Stimulated activated CD4-positive, alpha-beta T cell treated with anti-CD3 and anti-CD28 coated beads, Interleukin-1b, Interleukin-23, amount 100 ng/mL, for 4 hours (primary cell): ENCODE results near the gene PDIA6.
"Not testable (repeated sequence)": the region's sequence is repeated elsewhere in the genome, so short reads cannot be mapped to it uniquely, and the experiment has no call there.

ENCODE experiments used
- DNase-seq, 2 donors: peaks; one replicate each; pipeline ENCODE4 v3.0.0-alpha.2; 2020; ENCODE audit warnings: low read depth in 2 of 2

Gene PDIA6

GRCh38 chr2:10833021-10833420 lies 20.4 kb upstream of the PDIA6 start:
- DNase-seq = no peak

GRCh38 chr2:10832203-10832936 lies 19.8 kb upstream of the PDIA6 start:
- peak; percentile 79 to 81 for DNase-seq

GRCh38 chr2:10831400-10831985 lies 18.9 kb upstream of the PDIA6 start:
- DNase-seq = no peak

- no peak for DNase-seq
Measured at GRCh38 chr2:10830641-10831399, 18.2 kb upstream of the PDIA6 start.

- no peak for DNase-seq
Measured at GRCh38 chr2:10830203-10830602, 17.6 kb upstream of the PDIA6 start.

- DNase-seq = no peak
Measured at GRCh38 chr2:10829299-10829698, 16.7 kb upstream of the PDIA6 start.

GRCh38 chr2:10828346-10828745 lies 15.8 kb upstream of the PDIA6 start:
- DNase-seq = no peak

GRCh38 chr2:10826625-10827024 lies 14.0 kb upstream of the PDIA6 start:
- no peak for DNase-seq

- DNase-seq = no peak
Measured at GRCh38 chr2:10826026-10826425, 13.4 kb upstream of the PDIA6 start.

GRCh38 chr2:10824191-10824590 lies 11.6 kb upstream of the PDIA6 start:
- no peak for DNase-seq

- DNase-seq = no peak
Measured at GRCh38 chr2:10820978-10821695, 8.6 kb upstream of the PDIA6 start.

- DNase-seq = no peak
Measured at GRCh38 chr2:10820562-10820961, 8.0 kb upstream of the PDIA6 start.

GRCh38 chr2:10819714-10820314 lies 7.2 kb upstream of the PDIA6 start:
- DNase-seq = no peak

- no peak for DNase-seq
Measured at GRCh38 chr2:10818984-10819383, 6.4 kb upstream of the PDIA6 start.

- not testable (repeated sequence) for DNase-seq
Measured at GRCh38 chr2:10818305-10818704, 5.7 kb upstream of the PDIA6 start.

GRCh38 chr2:10817413-10817812 lies 4.8 kb upstream of the PDIA6 start:
- DNase-seq = no peak

GRCh38 chr2:10814571-10815331 lies 2.2 kb upstream of the PDIA6 start:
- DNase-seq = no peak

GRCh38 chr2:10814142-10814541 lies 1.6 kb upstream of the PDIA6 start:
- DNase-seq = no peak

GRCh38 chr2:10813163-10814138 lies 866 bp upstream of the PDIA6 start:
- not testable (repeated sequence) for DNase-seq

- DNase-seq = no peak
Measured at GRCh38 chr2:10811517-10811916, 1.1 kb downstream of the PDIA6 start.
